HG03565 (cell line): Measurements from ENCODE around the gene UCK2.

Source experiments
- ATAC-seq: cut with Tn5 transposase; IDR thresholded peaks from one replicate; pipeline ENCODE4 v1.9.1; 2021; ENCODE audit warnings: mild to moderate bottlenecking, moderate library complexity; ENCODE audit not compliant: unreplicated experiment

UCK2 gene

GRCh38 chr1:165877411-165877810, 50.0 kb downstream of the UCK2 start:
- ATAC-seq: no peak

GRCh38 chr1:165877940-165878556, 50.6 kb downstream of the UCK2 start:
- ATAC-seq: peak; percentile 56

- ATAC-seq: no peak
These were observed 52.5 kb downstream of the UCK2 start for GRCh38 chr1:165879946-165880345.

- ATAC-seq: no peak
These were observed 53.6 kb downstream of the UCK2 start for GRCh38 chr1:165880993-165881392.

- ATAC-seq: no peak
These were observed 54.9 kb downstream of the UCK2 start for GRCh38 chr1:165882168-165882837.

- no peak for ATAC-seq
These were observed 55.6 kb downstream of the UCK2 start for GRCh38 chr1:165883056-165883455.

GRCh38 chr1:165884009-165884689, 56.7 kb downstream of the UCK2 start:
- no peak for ATAC-seq

GRCh38 chr1:165884690-165885304, 57.4 kb downstream of the UCK2 start:
- ATAC-seq: no peak

- ATAC-seq: no peak
These were observed 57.9 kb downstream of the UCK2 start for GRCh38 chr1:165885305-165885694.

GRCh38 chr1:165886193-165886592, 58.8 kb downstream of the UCK2 start:
- no peak for ATAC-seq

GRCh38 chr1:165886983-165887382, 59.6 kb downstream of the UCK2 start:
- no peak for ATAC-seq

- ATAC-seq: no peak
These were observed 60.6 kb downstream of the UCK2 start for GRCh38 chr1:165887877-165888551.

- ATAC-seq: no peak
These were observed 61.1 kb downstream of the UCK2 start for GRCh38 chr1:165888552-165888920.

GRCh38 chr1:165890684-165891083, 63.3 kb downstream of the UCK2 start:
- no peak for ATAC-seq

GRCh38 chr1:165891111-165891860, 63.9 kb downstream of the UCK2 start:
- ATAC-seq: no peak

GRCh38 chr1:165892935-165893334, 65.5 kb downstream of the UCK2 start:
- ATAC-seq: no peak

GRCh38 chr1:165893507-165893906, 66.1 kb downstream of the UCK2 start:
- no peak for ATAC-seq

GRCh38 chr1:165894591-165894990, 67.2 kb downstream of the UCK2 start:
- ATAC-seq: no peak

GRCh38 chr1:165895451-165895871, 68.0 kb downstream of the UCK2 start:
- ATAC-seq: no peak

- no peak for ATAC-seq
These were observed 68.9 kb downstream of the UCK2 start for GRCh38 chr1:165896277-165896676.
